Stimulated activated naive CD4-positive, alpha-beta T cell (primary cell): ENCODE data around the gene OR2T3.
"Not testable (repeated sequence)": the region's sequence is repeated elsewhere in the genome, so short reads cannot be mapped to it uniquely, and the experiment has no call there.

Experiments
- DNase-seq, 6 experiments: peaks; one replicate each; lab custom pipeline; 2025; lab: John Stamatoyannopoulos, UW

OR2T3 gene, protein sequence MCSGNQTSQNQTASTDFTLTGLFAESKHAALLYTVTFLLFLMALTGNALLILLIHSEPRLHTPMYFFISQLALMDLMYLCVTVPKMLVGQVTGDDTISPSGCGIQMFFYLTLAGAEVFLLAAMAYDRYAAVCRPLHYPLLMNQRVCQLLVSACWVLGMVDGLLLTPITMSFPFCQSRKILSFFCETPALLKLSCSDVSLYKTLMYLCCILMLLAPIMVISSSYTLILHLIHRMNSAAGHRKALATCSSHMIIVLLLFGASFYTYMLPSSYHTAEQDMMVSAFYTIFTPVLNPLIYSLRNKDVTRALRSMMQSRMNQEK

GRCh38 chr1:248473051-248473450, at the start of gene OR2T3:
Gene OR2T3 (plus strand): TSS chr1:248473351. CDS start chr1:248473351, 0 bp downstream.
- DNase-seq: not testable (repeated sequence)

DNA sequence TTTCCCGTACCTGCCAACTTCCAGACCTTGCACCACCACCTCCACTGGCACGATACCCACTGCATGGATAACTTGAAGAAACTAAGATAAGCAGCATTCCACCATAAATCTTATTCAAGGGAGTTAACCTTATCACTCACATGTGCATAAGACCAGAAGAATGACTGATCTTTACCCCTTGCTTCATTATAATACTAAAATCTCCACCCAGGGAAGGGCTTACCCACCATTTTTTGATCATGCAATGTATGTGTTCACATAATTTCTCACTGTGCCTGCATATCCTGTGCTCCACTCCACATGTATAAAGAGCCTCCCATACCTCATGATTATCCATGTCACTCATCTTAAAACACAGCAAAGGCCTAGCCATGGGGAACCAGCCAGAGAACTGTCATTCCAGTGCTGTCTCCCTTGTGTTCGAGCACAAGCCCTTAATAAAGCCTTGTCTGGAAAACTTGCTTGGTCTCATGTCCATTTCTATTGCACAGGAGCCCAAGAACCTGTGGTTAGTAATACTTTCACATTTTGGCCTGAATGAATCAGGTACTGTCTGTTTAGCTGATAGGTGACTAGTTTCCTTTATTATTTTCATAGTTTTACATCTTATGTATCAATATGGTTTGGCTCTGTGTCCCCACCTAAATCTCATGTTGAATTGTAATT, 45.5 kb upstream of the OR2T3 start:
- not testable (repeated sequence) for DNase-seq

DNA sequence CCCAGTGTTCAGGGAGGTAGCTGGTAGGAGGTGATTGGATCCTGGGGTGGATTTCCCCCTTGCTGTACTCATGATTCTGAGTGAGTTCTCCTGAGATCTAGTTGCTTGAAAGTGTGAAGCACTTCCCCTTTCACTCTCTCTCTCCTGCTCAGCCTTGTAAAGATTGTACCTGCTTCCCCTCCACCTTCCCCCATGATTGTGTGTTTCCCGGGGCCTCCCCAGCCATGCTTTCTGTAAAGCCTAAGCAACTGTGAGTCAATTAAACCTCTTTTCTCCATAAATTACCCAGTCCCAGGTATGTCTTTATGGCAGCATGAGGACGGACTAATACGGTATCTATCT, 45.0 kb upstream of the OR2T3 start:
- not testable (repeated sequence) for DNase-seq

DNA sequence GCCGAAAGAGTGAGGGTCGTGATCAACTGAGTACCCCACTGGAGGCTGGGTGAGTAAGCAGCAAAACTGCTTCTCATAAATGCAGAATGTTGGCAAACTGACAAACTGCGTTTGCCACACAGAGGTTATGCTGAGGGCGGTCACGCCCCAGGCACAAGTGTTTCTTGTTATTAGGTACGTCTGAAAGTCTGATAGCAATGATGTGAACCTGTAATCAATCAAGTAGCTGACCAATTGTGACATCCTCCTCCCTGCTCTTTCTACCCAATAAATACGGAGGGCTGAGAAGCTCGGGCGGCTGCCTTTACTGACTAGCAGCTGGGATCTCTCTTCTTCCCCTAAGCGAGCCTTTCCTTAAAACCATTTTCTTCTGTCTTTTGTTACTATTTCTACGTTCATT, 41.5 kb upstream of the OR2T3 start:
- not testable (repeated sequence) for DNase-seq

GRCh38 chr1:248432201-248432600, 41.0 kb upstream of the OR2T3 start:
- not testable (repeated sequence) for DNase-seq

DNA sequence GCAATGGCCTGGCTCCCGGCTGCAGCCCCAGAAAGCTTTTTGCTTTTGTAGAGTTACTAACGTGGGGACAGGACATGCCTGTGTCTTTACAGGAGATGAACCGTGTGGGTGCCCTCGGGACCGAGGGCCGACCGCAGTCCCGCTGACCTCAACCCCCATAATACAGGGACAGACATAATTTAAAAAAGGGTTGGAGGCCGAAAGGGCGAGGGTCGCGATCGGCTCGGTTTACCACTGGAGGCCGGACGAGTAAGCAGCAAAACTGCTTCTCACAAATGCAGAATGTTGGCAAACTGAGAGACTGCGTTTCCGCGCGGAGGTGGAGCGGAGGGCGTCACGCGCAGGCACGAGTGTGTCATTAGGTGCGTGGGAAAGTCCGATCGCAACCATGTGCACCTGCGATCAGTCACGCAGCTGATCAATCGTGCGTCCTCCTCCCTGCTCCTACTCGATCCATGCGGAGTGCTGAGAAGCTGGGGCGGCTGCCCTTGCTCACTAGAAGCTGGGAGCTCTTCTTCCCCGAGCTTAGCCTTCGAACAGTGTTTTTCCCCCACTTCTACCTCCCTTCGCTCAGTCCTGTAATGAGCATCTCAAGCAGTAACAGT, 39.2 kb upstream of the OR2T3 start:
- DNase-seq: not testable (repeated sequence)

DNA sequence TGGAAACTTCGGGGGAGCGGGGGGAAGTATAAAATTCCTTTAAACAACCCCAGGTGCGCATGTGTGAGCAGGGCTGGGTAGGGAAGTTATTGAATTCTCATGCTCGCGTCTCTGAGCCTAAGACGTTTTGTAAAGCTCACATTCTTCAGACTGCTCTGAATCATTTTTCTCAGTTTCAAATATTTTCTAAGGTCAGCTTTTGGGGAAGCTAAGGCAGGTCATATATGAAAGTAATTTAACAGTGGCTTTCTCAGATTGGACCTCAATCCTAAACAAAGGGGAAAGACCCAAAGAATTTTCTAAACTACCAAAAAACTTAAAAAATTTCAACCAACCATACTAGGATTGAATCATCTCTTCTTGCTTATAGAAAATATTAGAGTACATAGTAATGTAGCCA, 38.2 kb upstream of the OR2T3 start:
- not testable (repeated sequence) for DNase-seq

DNA sequence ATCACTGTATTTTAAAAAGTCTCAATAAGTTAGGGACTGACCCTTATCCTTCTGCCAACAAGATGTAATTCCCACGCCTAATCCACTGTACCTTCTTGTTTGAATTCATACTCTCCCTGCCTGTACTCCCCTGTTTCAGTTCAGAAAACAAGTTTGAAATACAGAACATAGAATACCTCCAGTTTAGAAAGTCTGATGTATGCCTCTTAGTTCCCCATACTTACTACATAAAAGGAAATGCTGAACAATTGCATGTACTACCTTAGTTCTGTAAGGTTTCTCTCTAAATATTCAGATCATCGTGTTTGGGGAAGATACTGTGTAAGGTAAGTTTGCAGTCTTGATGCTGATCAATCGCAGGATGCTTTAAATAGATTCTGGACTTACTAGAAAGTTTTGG, 36.8 kb upstream of the OR2T3 start:
- DNase-seq: not testable (repeated sequence)

GRCh38 chr1:248438668-248439067, 34.5 kb upstream of the OR2T3 start:
- not testable (repeated sequence) for DNase-seq

- not testable (repeated sequence) for DNase-seq
These were observed 33.9 kb upstream of the OR2T3 start for GRCh38 chr1:248439283-248439682.

- not testable (repeated sequence) for DNase-seq
These were observed 30.5 kb upstream of the OR2T3 start for GRCh38 chr1:248442500-248443277.

GRCh38 chr1:248444603-248445002, 28.5 kb upstream of the OR2T3 start:
- not testable (repeated sequence) for DNase-seq

GRCh38 chr1:248445399-248445798, 27.8 kb upstream of the OR2T3 start, which contains the start of gene OR2T2:
Gene OR2T2 (plus strand): TSS chr1:248445637. CDS start chr1:248452798, 7,161 bp downstream.
- DNase-seq: not testable (repeated sequence)

DNA sequence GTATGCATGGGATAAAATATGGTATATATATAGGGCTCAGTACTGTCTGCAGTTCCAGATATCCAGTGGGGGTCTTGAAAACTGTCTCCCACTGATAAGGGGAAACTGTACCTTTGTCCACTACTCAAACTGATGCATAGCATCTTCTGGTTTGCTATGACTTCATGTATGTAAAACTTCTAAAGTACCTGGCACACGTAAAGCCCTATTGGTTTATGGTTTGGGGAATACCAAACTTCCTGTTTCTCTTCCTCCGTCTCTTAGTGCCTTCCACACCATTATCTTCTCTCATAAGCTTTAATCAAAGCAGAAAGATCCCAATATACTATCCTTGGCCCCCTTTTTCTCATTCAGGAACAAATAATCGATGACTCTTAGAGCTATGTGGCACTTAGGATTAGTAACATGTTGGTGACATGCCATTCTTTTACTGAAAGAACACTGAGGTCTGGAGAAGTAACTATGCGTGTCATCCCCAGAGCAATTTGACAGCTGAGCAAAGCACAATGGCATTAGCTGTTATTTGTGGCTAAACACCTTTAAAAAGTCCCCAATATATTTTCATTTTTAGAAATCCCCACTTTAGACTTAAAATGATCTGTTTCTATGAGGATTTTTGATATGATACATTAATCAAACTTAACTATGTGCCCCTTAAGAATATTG, 24.6 kb upstream of the OR2T3 start:
- DNase-seq: not testable (repeated sequence)

- not testable (repeated sequence) for DNase-seq
These were observed 23.2 kb upstream of the OR2T3 start for GRCh38 chr1:248449821-248450465.

- DNase-seq: not testable (repeated sequence)
These were observed 22.5 kb upstream of the OR2T3 start for GRCh38 chr1:248450466-248451145.

- not testable (repeated sequence) for DNase-seq
These were observed 19.5 kb upstream of the OR2T3 start for GRCh38 chr1:248453619-248454018.

DNA sequence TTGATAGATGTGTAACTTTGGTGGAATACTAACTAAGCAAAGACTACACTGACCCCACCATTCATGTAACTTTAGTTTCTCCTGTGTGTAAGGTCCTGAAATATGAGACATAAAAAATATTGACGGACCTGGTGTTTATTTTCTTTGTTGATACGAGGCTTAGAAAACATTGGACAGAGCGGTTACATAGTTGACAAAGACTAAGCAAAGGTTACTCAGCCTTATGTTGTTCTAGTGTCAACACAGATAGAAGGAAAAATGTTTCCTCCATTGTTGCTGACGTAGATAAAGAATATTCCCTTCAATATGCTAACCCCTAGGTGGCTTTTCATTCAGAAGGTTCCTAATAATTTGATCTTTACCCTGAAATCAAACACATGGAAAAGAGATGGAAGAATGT, 18.1 kb upstream of the OR2T3 start:
- DNase-seq: not testable (repeated sequence)

GRCh38 chr1:248456635-248457034, 16.5 kb upstream of the OR2T3 start:
- DNase-seq: not testable (repeated sequence)

DNA sequence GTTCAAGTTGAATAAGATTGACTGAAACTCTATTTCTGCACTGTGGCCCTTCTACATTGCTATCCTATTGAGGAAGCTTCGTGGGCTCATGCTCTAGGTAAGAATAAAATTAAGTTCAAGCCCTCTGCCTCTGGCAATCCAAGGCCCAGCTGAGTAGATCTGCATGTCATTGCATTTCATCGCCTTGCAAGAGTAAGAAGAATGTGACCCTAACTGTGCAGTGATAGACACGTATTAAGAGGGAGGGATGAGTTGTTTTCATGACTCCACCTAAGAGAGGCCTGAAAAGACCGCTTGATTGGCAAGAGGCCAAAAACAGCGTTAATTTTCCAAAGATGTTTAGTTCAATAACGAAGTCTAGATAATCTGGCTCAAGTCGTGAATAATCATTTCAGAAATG, 14.0 kb upstream of the OR2T3 start:
- not testable (repeated sequence) for DNase-seq
